K562 (cell line): ENCODE results near the gene GRM3. TPM values are rescaled to one million over a fixed set of nuclear protein-coding genes. Genes with fewer than 3 reads are reported as not detected.

Source experiments
- ATAC-seq: fragments of 200-7000 bp; cut with Tn5 transposase; 3 replicates; pipeline ENCODE4 v1.9.1; 2020; ENCODE audit warnings: moderate library complexity
- BruUV-seq: library from RNA; stranded (reverse); fragments of 400-500 nt; replicated peaks from 2 replicates; lab custom pipeline; 2021; lab: Mats Ljungman, UMichigan
- CTCF ChIA-PET: fragments of 300-600 bp; formaldehyde crosslinking; extraction: SDS; loops from one replicate; lab custom pipeline; 2021; ENCODE audit warnings: low intra/inter-chr PET ratio; lab: Yijun Ruan, JAX
- POLR2A ChIA-PET: fragments of 300-600, 350-650 bp; sonication (Branson Sonifier 250); formaldehyde crosslinking; extraction: SDS; loops from one replicate; lab custom pipeline; 2021; ENCODE audit warnings: antibody characterized with exemption, inconsistent platforms; lab: Yijun Ruan, JAX
- DNase-seq, 4 experiments: peaks; one replicate each; pipeline versions ENCODE4 v3.0.0 to v3.0.0-alpha.2; 2011 to 2018; ENCODE audit warnings: low spot score in 3 of 4, mixed read lengths in 3 of 4; ENCODE audit errors: extremely low read depth in 1 of 4
- FAIRE-seq: peaks from 2 replicates; lab custom pipeline; 2011; peaks lifted over from hg19 to GRCh38; lab: Jason Lieb, UNC
- H2AFZ ChIP-seq: 2 replicates; pipeline ENCODE4 v1.6.0; 2011; ENCODE audit warnings: low read depth, low read length, control low read depth, inconsistent platforms
- H3K27ac ChIP-seq: fragments of 200-600 bp; 3 replicates; pipeline ENCODE4 v1.8.0; 2011; ENCODE audit warnings: low read depth, mild to moderate bottlenecking, control low read depth, inconsistent platforms, low read length, moderate library complexity, mixed read lengths; ENCODE audit errors: extremely low read depth
- H3K27me3 ChIP-seq, 2 experiments: fragments of 300-600 bp in 1 of 2; 2 replicates in 1 of 2; 3 replicates in 1 of 2; pipeline versions ENCODE4 v1.6.0 to v1.8.0; 2011; ENCODE audit warnings: inconsistent platforms in 2 of 2, low read length in 2 of 2, mild to moderate bottlenecking in 1 of 2, mixed read lengths in 1 of 2, moderate library complexity in 1 of 2; ENCODE audit not compliant: control insufficient read depth in 2 of 2, insufficient read depth in 2 of 2
- H3K36me3 ChIP-seq: fragments of 300-600 bp; 3 replicates; pipeline ENCODE4 v1.8.0; 2011; ENCODE audit warnings: mild to moderate bottlenecking, low read length, inconsistent platforms; ENCODE audit not compliant: control insufficient read depth, insufficient read depth
- H3K4me1 ChIP-seq, 2 experiments: fragments of 200-600 bp in 1 of 2; replicated peaks in 1 of 2; 2 replicates in 1 of 2; 3 replicates in 1 of 2; pipeline versions ENCODE4 v1.5.1 to v1.8.0; 2011; ENCODE audit warnings: inconsistent platforms in 2 of 2, low read length in 2 of 2, mild to moderate bottlenecking in 1 of 2, mixed read lengths in 1 of 2, moderate library complexity in 1 of 2; ENCODE audit not compliant: control insufficient read depth in 2 of 2, insufficient read depth in 2 of 2
- H3K4me2 ChIP-seq: 2 replicates; pipeline ENCODE4 v1.6.1; 2011; ENCODE audit warnings: low read length, control low read depth, inconsistent platforms, mixed read lengths; ENCODE audit not compliant: insufficient read depth
- H3K4me3 ChIP-seq: fragments of 200-600 bp; sonication (generic), shearing (Covaris generic); 2 replicates; pipeline ENCODE4 v1.5.1; 2016; ENCODE audit warnings: control low read depth, inconsistent platforms
- H3K79me2 ChIP-seq: fragments of 200-600 bp; 3 replicates; pipeline ENCODE4 v1.8.0; 2011; ENCODE audit warnings: low read length, inconsistent platforms; ENCODE audit not compliant: control insufficient read depth, insufficient read depth
- H3K9ac ChIP-seq, 2 experiments: 2 replicates each; pipeline versions ENCODE4 v1.6.0 to v1.6.1; 2011; ENCODE audit warnings: low read depth in 2 of 2, low read length in 2 of 2, control low read depth in 1 of 2, inconsistent platforms in 1 of 2, mild to moderate bottlenecking in 1 of 2, mixed read lengths in 1 of 2; ENCODE audit not compliant: insufficient read depth in 1 of 2
- H3K9me1 ChIP-seq: one replicate; pipeline ENCODE4 v1.6.0; 2011; ENCODE audit warnings: inconsistent platforms, mild to moderate bottlenecking, low read length, moderate library complexity; ENCODE audit not compliant: control insufficient read depth, insufficient read depth
- H3K9me3 ChIP-seq: replicated peaks from 2 replicates; pipeline ENCODE4 v1.5.1; 2011; ENCODE audit warnings: low read depth, low read length, inconsistent platforms; ENCODE audit not compliant: control insufficient read depth, insufficient read depth
- H4K20me1 ChIP-seq: replicated peaks from 2 replicates; pipeline ENCODE4 v1.6.1; 2011; ENCODE audit warnings: low read length, inconsistent platforms, mixed read lengths; ENCODE audit not compliant: control insufficient read depth, insufficient read depth
- ILF3 ChIP-seq: fragments of 450-650 bp; IDR thresholded peaks from 2 replicates; pipeline ENCODE4 v1.6.1; 2018; ENCODE audit warnings: antibody characterized with exemption, mild to moderate bottlenecking, moderate library complexity, borderline replicate concordance
- WGBS: fragments of 100-300 bp; shearing (Covaris generic); methylation state at CpG from one replicate; pipeline ENCODE4 v1.1.6; 2016; ENCODE audit warnings: low coverage, mixed read lengths; ENCODE audit not compliant: insufficient coverage; ENCODE audit errors: missing lambda C conversion rate; 5-methylcytosine and 5-hydroxymethylcytosine counted together
- in situ Hi-C: fragments of 300-500 bp; cut with MboI; formaldehyde crosslinking; loops from 4 replicates; pipeline ENCODE4 v1.15.0; 2018; ENCODE audit warnings: inconsistent platforms, mixed read lengths
- intact Hi-C: fragments of 100-400 bp; cut with micrococcal nuclease; formaldehyde crosslinking; loops from 2 replicates; pipeline ENCODE4 v1.14.2; 2022
- polyA plus RNA-seq, 8 experiments: library from polyadenylated mRNA; depleted of rRNA in 4 of 8; stranded (reverse) in 5 of 8; unstranded in 3 of 8; fragments of >200 nt; fragmentation: Nextera tagmentation in 2 of 8; fragmentation: Illumina TruSeq in 1 of 8; extraction: Ambion mirVana in 2 of 8; extraction: Trizol in 1 of 8; gene quantifications; 2 replicates each; pipeline versions ENCODE4 v1.2.1 to v1.2.3, GENCODE V29; 2011 to 2014; ENCODE audit warnings: inconsistent platforms in 1 of 8, missing spikeins in 1 of 8
- total RNA-seq, 7 experiments: library from RNA; depleted of rRNA in 6 of 7; stranded (reverse); fragments of >200 nt in 6 of 7; fragmentation: Illumina TruSeq in 2 of 7; extraction: Trizol in 2 of 7; gene quantifications; 2 replicates each; pipeline versions ENCODE4 v1.2.1 to v1.2.3, GENCODE V29; 2011 to 2021; ENCODE audit warnings: low replicate concordance in 1 of 7
- TF ChIP-seq, protein P1 (sequence below): sonication (generic); formaldehyde crosslinking; IDR thresholded peaks from 2 replicates; pipeline ENCODE4 v1.8.1; 2023; ENCODE audit warnings: missing genetic modification reagents, mild to moderate bottlenecking, borderline replicate concordance

The GRM3 gene
- total and polyA plus RNA-seq, 9 of the 15 experiments (the other 6 are each of a cell fraction or from before 2014, with no cell fraction given): 0.03 to 0.08 (median 0.03) TPM; not detected in 6

DNA sequence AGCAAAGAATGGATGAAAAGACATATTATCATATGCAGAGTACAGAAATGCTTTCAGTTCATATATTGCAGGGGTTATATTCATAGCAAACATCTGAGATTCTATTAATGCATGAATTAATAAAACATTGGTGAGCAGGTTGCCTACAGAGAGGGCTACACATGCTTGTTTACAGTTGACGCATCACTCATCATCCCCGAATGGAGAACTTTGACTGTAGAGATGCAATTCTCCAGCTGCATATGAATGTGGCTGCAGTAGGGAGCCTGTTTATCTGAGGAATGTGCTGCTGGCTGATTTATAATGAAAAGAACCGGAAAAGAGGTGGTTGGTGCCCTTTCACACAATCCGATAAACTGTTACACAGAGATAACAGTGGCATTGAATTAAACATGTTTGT, 116.5 kb downstream of the GRM3 start (continued):
- TF ChIP-seq, protein P1, sequence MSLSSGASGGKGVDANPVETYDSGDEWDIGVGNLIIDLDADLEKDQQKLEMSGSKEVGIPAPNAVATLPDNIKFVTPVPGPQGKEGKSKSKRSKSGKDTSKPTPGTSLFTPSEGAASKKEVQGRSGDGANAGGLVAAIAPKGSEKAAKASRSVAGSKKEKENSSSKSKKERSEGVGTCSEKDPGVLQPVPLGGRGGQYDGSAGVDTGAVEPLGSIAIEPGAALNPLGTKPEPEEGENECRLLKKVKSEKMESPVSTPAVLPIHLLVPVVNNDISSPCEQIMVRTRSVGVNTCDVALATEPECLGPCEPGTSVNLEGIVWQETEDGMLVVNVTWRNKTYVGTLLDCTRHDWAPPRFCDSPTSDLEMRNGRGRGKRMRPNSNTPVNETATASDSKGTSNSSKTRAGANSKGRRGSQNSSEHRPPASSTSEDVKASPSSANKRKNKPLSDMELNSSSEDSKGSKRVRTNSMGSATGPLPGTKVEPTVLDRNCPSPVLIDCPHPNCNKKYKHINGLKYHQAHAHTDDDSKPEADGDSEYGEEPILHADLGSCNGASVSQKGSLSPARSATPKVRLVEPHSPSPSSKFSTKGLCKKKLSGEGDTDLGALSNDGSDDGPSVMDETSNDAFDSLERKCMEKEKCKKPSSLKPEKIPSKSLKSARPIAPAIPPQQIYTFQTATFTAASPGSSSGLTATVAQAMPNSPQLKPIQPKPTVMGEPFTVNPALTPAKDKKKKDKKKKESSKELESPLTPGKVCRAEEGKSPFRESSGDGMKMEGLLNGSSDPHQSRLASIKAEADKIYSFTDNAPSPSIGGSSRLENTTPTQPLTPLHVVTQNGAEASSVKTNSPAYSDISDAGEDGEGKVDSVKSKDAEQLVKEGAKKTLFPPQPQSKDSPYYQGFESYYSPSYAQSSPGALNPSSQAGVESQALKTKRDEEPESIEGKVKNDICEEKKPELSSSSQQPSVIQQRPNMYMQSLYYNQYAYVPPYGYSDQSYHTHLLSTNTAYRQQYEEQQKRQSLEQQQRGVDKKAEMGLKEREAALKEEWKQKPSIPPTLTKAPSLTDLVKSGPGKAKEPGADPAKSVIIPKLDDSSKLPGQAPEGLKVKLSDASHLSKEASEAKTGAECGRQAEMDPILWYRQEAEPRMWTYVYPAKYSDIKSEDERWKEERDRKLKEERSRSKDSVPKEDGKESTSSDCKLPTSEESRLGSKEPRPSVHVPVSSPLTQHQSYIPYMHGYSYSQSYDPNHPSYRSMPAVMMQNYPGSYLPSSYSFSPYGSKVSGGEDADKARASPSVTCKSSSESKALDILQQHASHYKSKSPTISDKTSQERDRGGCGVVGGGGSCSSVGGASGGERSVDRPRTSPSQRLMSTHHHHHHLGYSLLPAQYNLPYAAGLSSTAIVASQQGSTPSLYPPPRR (CRISPR knock-in tag): no peak

DNA sequence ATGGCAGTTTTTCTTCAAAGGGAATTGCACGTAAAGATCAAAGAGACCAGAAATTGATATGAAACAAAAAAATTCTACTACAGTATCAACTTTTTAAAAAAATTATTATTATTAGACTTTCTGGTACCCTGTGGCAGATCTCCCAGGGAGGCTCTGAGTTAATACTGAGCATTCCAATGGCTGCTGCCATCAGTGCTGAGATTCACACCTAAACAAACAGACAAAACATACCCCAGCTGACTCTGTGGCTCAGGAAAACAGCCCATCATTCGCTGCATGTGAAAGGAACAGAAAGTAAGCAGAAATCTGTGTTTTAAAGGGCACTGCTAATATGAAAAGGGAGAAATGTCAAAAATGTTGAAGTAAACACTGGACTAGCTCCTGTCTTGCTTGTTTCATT, 118.4 kb downstream of the GRM3 start:
- Histone ChIP-seq H3K27ac (no peak overlapping the region), H3K9me1 (no peaks in the 10 kb centered on the region), H2AFZ (no peak overlapping the region), H3K79me2 (no peaks in the 10 kb centered on the region), H3K27me3 (no peaks in the 10 kb centered on the region), H3K4me2 (no peak overlapping the region), H3K4me1 (no peaks in the 10 kb centered on the region), H3K9ac (no peak overlapping the region), H3K36me3 (no peaks in the 10 kb centered on the region), H3K9me3 (no peaks in the 10 kb centered on the region), H4K20me1 (no peaks in the 10 kb centered on the region), H3K4me3 (no peak overlapping the region)
- ChIA-PET CTCF (no interaction called here), POLR2A (interaction anchor here (0.7 kb wide), 1 partner anchor 423 kb away, joined by 3 read pairs; no protein-coding TSS in a partner anchor)
- ATAC-seq: no peak
- no TSS peak for BruUV-seq
- FAIRE-seq: no peak
- TF ChIP-seq ILF3: no peak
- no peak for DNase-seq
- intact Hi-C loops (no loop called here), in situ Hi-C loops (no loop called here)
- WGBS: 2% methylated on average over 2 of the region's 2 CpGs
